Ishikawa (cell line): ENCODE measurements around the gene XDH.

Experiments used
- CEBPB ChIP-seq: IDR thresholded peaks from 2 replicates; pipeline ENCODE4 v1.6.1; 2012
- CREB1 ChIP-seq: IDR thresholded peaks from 2 replicates; pipeline ENCODE4 v1.6.1; 2012; ENCODE audit warnings: low read depth
- EGR1 ChIP-seq: IDR thresholded peaks from 2 replicates; pipeline ENCODE4 v1.6.1; 2012
- EP300 ChIP-seq: IDR thresholded peaks from 2 replicates; pipeline ENCODE4 v1.6.1; 2012; ENCODE audit warnings: borderline replicate concordance
- FOXM1 ChIP-seq: IDR thresholded peaks from 2 replicates; pipeline ENCODE4 v1.6.1; 2012; ENCODE audit warnings: low read depth, borderline replicate concordance
- MAX ChIP-seq: IDR thresholded peaks from 2 replicates; pipeline ENCODE4 v1.6.1; 2012
- NFIC ChIP-seq: IDR thresholded peaks from 2 replicates; pipeline ENCODE4 v1.6.1; 2012
- RAD21 ChIP-seq: IDR thresholded peaks from 2 replicates; pipeline ENCODE4 v1.6.1; 2012; ENCODE audit warnings: low read depth
- REST ChIP-seq: IDR thresholded peaks from 2 replicates; pipeline ENCODE4 v1.6.1; 2012; ENCODE audit warnings: low read depth, mild to moderate bottlenecking
- TAF1 ChIP-seq: IDR thresholded peaks from 2 replicates; pipeline ENCODE4 v1.6.1; 2012; ENCODE audit warnings: low read depth, mild to moderate bottlenecking
- TCF12 ChIP-seq: IDR thresholded peaks from 2 replicates; pipeline ENCODE4 v1.6.1; 2012; ENCODE audit warnings: low read depth
- TEAD4 ChIP-seq: IDR thresholded peaks from 2 replicates; pipeline ENCODE4 v1.6.1; 2012
- YY1 ChIP-seq: IDR thresholded peaks from 2 replicates; pipeline ENCODE4 v1.6.1; 2012; ENCODE audit warnings: low read depth
- ZBTB7A ChIP-seq: IDR thresholded peaks from 2 replicates; pipeline ENCODE4 v1.6.1; 2012; ENCODE audit warnings: low read depth
- TF ChIP-seq, protein P1 (sequence below): IDR thresholded peaks from 2 replicates; pipeline ENCODE4 v1.6.1; 2012

Gene XDH

DNA sequence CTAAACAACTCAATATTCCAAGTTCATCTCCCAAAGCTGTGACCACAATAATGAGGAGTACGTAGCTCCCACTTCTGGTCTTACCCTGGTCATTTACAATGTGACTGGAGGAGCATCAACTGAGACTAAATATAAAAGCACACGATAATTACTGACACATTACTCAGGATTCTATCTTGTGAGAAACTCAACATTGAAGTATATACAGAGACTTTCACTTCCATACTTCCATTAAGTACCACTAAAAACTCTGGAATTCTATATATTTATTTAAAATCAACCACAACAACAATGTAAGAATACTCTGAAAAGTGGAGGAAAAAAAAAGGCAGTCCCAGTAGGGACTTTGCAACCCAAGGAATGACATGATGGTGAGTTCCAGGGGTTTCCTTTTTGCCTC is 61.4 kb downstream of the XDH start:
- TF ChIP-seq ZBTB7A (no peak), MAX (no peak), CREB1 (no peak), EGR1 (no peak), REST (no peak), TEAD4 (no peak), RAD21 (no peak), CEBPB (no peak), NFIC (no peak), EP300 (no peak), FOXM1 (no peak), YY1 (no peak), TCF12 (no peak), TAF1 (no peak)
- TF ChIP-seq, protein P1, sequence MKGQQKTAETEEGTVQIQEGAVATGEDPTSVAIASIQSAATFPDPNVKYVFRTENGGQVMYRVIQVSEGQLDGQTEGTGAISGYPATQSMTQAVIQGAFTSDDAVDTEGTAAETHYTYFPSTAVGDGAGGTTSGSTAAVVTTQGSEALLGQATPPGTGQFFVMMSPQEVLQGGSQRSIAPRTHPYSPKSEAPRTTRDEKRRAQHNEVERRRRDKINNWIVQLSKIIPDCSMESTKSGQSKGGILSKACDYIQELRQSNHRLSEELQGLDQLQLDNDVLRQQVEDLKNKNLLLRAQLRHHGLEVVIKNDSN = no peak

- TF ChIP-seq RAD21 = no peak
- no peak for TF ChIP-seq MAX
- no peak for TF ChIP-seq TEAD4
- TF ChIP-seq TCF12 = no peak
- TF ChIP-seq CEBPB = no peak
- no peak for TF ChIP-seq EGR1
- TF ChIP-seq CREB1 = no peak
- no peak for TF ChIP-seq REST
- no peak for TF ChIP-seq TAF1
- TF ChIP-seq FOXM1 = no peak
- TF ChIP-seq YY1 = no peak
- TF ChIP-seq EP300 = no peak
- no peak for TF ChIP-seq ZBTB7A
- no peak for TF ChIP-seq NFIC
- TF ChIP-seq, protein P1 = no peak
Measured at GRCh38 chr2:31349684-31350083, 64.9 kb downstream of the XDH start.

- TF ChIP-seq TAF1 (no peak), REST (no peak)
Measured at GRCh38 chr2:31349160-31349559, 65.4 kb downstream of the XDH start.

- TF ChIP-seq CEBPB (no peak), NFIC (no peak), ZBTB7A (no peak), FOXM1 (no peak), CREB1 (no peak), EP300 (no peak)
- TF ChIP-seq, protein P1 = no peak
Measured at GRCh38 chr2:31348618-31349017, 65.9 kb downstream of the XDH start.

DNA sequence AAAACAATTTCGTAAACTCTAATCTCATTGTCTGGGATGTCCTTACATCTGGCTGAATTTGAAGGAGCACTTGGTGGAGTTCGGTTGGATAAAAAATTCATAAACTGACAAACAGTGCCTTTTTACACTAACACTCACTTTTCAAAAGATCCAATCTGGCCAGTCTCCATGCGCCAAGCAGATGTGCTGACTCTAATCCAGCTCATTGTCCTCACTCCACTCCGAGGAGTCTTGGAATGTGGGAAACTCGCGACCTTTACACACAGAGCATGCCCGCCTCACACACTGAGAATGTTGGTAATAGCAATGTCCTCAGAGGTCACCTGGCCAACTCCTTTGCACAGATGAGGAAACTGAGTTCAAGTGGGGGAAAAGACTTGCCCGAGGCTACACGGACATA is 66.8 kb downstream of the XDH start:
- TF ChIP-seq TEAD4 (no peak), ZBTB7A (no peak), YY1 (no peak), NFIC (no peak), EP300 (no peak), EGR1 (no peak), CEBPB (no peak)
